GM19239 (cell line): ENCODE data around the gene AGFG1.
A peak's percentile ranks its signal among the peaks of the same experiment; 100 is the strongest.
"Not testable (repeated sequence)": the region's sequence is repeated elsewhere in the genome, so short reads cannot be mapped to it uniquely, and the experiment has no call there.

ENCODE experiments used
- DNase-seq: peaks from one replicate; pipeline ENCODE4 v3.0.0; 2011; ENCODE audit warnings: low spot score; ENCODE audit not compliant: insufficient read length
- FAIRE-seq: peaks from 2 replicates; lab custom pipeline; 2011; peaks lifted over from hg19 to GRCh38; lab: Jason Lieb, UNC

Gene AGFG1

DNA sequence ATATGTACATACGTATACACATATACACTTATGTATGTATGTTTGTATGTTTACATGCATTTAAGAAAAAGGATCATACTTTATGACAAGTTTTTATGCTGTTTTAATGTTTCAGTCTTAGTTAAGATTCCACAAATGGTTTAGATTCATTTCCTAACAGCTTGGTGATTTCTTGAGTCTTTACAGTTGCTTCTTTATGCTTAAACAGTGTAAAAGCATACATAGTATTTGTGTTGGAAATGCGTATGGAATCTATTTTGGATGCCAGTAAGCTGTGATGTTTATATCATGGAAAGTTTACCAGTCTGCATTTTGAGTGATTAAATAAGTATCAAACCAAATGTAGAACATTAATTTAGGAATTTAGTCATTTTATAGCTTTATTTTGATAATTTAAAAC, 55.4 kb downstream of the AGFG1 start:
- DNase-seq (no peak), FAIRE-seq (peak; percentile 8)

DNA sequence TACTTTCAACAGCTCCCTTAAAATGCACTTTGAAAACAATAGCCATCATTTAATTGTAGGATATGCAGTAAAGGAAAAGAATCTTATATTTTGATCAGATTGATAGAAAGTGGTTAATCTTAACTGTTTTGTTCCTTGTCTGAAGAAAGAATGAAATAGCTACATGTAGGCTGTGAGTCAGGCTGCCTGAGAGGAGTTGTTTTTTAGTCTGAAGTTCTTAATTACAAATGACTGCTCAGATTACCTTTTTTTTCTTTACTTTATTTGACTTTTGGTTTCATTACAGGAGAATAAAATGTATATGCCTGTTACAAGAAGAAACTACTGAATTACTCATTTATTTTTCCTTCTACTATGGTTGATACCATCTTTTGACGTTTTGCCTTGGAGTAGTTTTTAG, 56.8 kb downstream of the AGFG1 start:
- peak; percentile 45 for FAIRE-seq
- no peak for DNase-seq

DNA sequence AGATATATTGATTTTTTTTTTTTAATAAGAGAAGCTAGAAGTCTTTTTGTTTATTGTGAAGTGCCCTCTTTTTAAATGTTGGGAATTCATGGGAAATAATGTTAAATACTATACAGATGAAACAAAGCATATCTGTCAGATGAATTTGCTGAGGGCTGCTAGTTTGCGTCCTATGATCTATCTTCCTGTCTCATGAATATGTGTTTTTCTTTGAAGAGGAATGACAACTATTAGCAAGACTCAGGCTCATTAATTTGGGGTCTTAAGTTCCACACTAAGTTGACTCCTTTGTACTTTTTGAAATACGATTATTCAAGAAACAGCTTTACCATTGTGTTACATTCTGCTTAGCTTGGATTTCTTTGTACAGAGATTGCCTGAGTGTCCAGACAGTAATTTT, 57.9 kb downstream of the AGFG1 start:
- no peak for DNase-seq
- peak; percentile 8 for FAIRE-seq

- DNase-seq (no peak), FAIRE-seq (peak; percentile 94)
Observed at GRCh38 chr2:227534714-227535113, 62.8 kb downstream of the AGFG1 start.

GRCh38 chr2:227536445-227536844, 64.5 kb downstream of the AGFG1 start:
- FAIRE-seq (no peak), DNase-seq (no peak)

DNA sequence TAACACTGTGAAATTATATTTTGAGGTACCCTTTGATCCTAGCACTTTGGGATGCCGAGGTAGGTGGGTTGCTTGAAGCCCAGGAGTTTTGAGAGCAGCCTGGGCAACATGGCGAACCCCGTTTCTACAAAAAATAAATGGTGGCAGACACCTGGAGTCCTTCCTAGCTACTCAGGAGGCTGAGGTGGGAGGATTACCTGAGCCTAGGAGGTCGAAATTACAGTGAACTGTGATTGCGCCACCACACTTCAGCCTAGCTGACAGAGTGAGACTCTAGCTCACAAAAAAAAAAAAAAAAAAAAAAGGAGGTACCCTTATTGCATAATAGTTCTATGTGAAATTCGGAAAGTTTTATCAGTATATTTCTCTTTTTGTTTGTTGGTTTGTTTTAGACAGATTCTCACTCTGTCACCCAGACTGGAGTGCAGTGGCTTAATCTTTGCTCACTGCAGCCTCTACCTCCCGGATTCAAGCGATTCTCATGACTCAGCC, 67.6 kb downstream of the AGFG1 start:
- FAIRE-seq, result no peak

DNA sequence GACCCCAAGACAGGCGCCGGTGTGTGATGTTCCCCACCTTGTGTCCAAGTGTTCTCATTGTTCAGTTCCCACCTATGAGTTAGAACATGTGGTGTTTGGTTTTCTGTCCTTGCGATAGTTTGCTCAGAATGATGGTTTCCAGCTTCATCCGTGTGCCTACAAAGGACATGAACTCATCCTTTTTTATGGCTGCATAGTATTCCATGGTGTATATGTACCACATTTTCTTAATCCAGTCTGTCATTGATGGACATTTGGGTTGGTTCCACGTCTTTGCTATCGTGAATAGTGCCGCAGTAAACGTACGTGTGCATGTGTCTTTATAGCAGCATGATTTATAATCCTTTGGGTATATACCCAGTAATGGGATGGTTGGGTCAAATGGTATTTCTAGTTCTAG, 68.4 kb downstream of the AGFG1 start:
- DNase-seq, FAIRE-seq: not testable (repeated sequence)

More for the DNA sequence above, 67.6 kb downstream of the AGFG1 start:
- no peak for DNase-seq

GRCh38 chr2:227545990-227546389, 74.0 kb downstream of the AGFG1 start:
- FAIRE-seq (peak; percentile 26), DNase-seq (no peak)

DNA sequence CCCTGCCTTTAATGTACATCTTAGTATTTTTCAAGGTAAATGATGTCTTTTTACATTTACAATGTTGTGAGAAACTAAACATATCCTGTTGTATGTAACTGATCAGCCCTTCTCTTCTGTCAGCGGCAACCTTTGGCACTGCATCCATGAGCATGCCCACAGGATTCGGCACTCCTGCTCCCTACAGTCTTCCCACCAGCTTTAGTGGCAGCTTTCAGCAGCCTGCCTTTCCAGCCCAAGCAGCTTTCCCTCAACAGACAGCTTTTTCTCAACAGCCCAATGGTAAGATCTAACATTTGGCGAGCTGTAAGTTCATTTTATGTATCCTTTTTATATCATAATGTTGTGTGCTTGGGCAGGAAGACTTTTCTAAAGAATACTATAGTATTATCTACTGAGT, 79.9 kb downstream of the AGFG1 start:
- DNase-seq (no peak), FAIRE-seq (no peak)

- no peak for DNase-seq
- FAIRE-seq, result peak; percentile 14
Observed at GRCh38 chr2:227562581-227562980, 90.6 kb downstream of the AGFG1 start.

DNA sequence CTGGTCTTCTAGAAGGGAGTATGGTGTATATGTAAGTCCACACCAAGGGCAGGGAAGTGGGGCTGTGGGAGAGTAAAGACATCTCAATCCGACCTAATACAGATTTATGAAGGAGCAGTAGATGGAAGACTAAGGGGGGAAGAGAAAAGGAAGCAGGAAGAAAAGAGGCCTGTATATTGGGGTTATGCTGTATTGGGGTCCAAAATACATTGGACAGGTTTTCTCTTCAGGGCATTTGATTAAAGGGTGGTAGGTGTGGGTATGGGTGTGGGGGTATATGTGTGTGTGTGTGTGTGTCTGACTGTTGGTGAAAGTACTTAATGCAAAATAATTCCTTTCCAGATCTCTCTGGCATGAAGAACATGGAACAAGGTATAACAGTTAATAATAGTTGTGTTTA, 93.1 kb downstream of the AGFG1 start:
- FAIRE-seq (no peak), DNase-seq (no peak)

- DNase-seq (no peak), FAIRE-seq (no peak)
Observed at GRCh38 chr2:227566012-227566411, 94.1 kb downstream of the AGFG1 start.

- no peak for FAIRE-seq
- DNase-seq, result no peak
Observed at GRCh38 chr2:227568852-227569169, 96.9 kb downstream of the AGFG1 start.

DNA sequence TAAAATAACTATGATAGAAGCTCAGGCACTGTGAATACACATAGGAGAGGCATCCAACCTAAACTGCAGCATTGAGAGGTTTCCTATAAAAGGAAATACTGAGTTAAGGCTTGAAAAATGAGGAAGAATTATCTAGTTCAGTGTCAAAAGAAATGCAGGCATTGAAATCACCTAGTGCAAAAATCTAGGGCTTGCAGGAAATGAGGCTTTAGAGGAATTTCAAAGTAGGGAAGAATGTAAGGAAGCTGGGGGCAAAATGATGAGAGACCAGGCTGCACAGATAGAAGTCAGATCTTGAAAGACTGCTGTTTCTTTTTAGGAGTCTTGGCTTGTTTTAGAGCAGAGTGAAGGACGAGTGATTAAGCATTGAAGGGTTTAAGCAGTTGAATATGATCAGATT, 98.7 kb downstream of the AGFG1 start:
- DNase-seq (no peak), FAIRE-seq (no peak)

DNA sequence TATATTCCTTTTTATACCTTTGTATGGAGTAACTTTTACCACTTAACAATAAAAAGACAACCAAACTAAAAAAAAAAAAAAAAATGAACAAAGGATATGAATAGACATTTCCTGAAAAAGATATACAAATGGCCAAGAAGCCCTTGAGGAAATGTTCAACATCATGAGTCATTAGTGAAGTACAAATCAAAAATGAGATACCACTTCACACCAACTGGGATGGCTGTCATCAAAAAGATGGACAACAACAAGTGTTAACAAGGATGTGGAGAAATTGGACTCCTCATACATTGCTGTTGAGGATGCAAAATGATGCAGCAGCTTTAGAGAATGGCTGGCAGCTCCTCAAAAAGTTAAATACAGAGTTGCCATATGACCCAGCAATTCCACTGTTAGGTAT, 104.2 kb downstream of the AGFG1 start:
- DNase-seq, result no peak
- FAIRE-seq, result no peak

DNA sequence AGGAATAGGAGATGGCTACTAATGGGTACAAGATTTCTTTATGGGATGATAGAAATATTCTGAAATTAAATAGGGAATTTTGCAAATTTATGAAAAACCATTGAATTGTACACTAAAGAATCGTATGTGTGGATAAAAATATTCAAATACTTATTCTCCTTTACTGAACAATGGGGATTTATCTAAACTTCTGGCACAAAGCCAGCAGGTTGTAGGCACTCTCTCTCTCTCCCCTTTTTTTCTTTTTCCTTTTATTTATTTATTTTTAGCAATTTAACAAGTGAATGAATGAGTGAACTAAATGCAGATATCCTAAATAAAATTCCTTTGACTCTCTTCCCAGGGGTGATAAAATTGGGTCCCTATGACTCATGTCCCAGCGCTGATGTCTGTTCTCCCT, 104.9 kb downstream of the AGFG1 start:
- DNase-seq (no peak), FAIRE-seq (no peak)

GRCh38 chr2:227577555-227577954, 105.6 kb downstream of the AGFG1 start:
- no peak for DNase-seq
- no peak for FAIRE-seq

DNA sequence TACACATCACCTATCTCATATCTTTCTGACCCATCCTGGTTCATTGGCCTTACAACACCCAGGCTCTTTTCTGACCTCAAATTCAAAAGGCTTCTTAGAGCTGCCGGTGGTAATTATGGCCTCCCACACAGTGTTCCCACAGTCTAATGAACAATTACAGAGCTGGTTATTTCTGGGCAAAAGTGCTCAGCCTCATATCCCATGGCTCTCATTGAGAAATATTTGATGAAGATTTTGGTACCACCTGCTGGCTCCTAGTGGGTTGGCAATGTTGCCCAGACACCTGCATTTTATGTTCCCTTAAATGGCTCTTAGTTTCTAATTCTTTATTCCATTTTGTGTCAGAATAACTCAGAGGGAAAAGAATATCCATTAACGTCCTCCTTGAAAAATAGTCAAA, 106.7 kb downstream of the AGFG1 start:
- no peak for DNase-seq
- FAIRE-seq, result no peak

- no peak for DNase-seq
Observed at GRCh38 chr2:227579791-227580190, 107.8 kb downstream of the AGFG1 start.

DNA sequence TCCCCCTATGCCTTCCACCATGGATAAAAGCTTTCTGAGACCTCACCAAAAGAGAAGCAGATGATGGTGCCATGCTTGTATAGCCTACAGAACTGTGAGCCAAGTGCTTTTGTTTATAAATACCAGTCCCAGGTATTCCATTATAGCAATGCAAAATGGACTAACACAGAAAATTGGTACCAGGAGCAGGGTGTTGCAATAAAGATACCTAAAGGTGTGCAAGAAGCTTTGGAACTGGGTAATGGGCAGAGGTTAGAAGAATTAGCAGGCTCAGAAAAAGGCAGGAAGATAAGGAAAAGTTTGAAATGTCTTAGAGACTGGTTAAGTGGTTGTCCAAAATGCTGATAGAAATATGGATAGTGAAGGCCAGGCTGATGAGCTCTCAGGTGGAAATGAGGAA, 110.4 kb downstream of the AGFG1 start:
- DNase-seq (no peak), FAIRE-seq (no peak)

More at GRCh38 chr2:227579791-227580190, 107.8 kb downstream of the AGFG1 start:
- FAIRE-seq, result no peak

GRCh38 chr2:227592694-227593387, 120.9 kb downstream of the AGFG1 start:
- FAIRE-seq (no peak), DNase-seq (no peak)

- no peak for FAIRE-seq
- DNase-seq, result no peak
Observed at GRCh38 chr2:227595797-227596196, 123.8 kb downstream of the AGFG1 start.
